ENCODE data around the gene AKR1E2.

Gene AKR1E2

GRCh38 chr10:4803822-4804221, 22.2 kb upstream of the AKR1E2 start:
- Histone ChIP-seq H3K27me3 (ENCODE audit: insufficient read depth, low read length, poor library complexity, severe bottlenecking) (peaks cover 6% of the 10 kb centered on the region), H3K9me2 (replicated peaks; ENCODE audit: low read depth, low read length) (no peaks in the 10 kb centered on the region)

GRCh38 chr10:4804465-4804864, 21.5 kb upstream of the AKR1E2 start:
- Histone ChIP-seq H2AFZ (ENCODE audit: low read length) (no peak overlapping the region), H3K9ac (ENCODE audit: low read depth, low read length, poor library complexity, severe bottlenecking) (no peak overlapping the region)
- TF ChIP-seq CTCF (conservative IDR thresholded peaks at IDR 0.05; ENCODE audit: low read length), result no peak
- no peak for TF ChIP-seq EZH2phosphoT487 (IDR thresholded peaks at IDR 0.05; ENCODE audit: borderline replicate concordance)

More at GRCh38 chr10:4803822-4804221, 22.2 kb upstream of the AKR1E2 start:
- Histone ChIP-seq H2AFZ (ENCODE audit: low read length) (no peak overlapping the region), H3K79me2 (ENCODE audit: insufficient read depth, low read length) (no peaks in the 10 kb centered on the region), H3K4me3 (ENCODE audit: low read length, poor library complexity, severe bottlenecking) (no peak overlapping the region), H3K9ac (ENCODE audit: low read depth, low read length, poor library complexity, severe bottlenecking) (no peak overlapping the region), H3K4me2 (ENCODE audit: low read depth, low read length, poor library complexity, severe bottlenecking) (no peak overlapping the region), H3F3A (ENCODE audit: low read depth) (no peaks in the 10 kb centered on the region), H3K9me3 (ENCODE audit: insufficient read depth, low read depth, low read length) (no peaks in the 10 kb centered on the region), H4K20me1 (ENCODE audit: insufficient read depth, low read length, poor library complexity, severe bottlenecking) (no peaks in the 10 kb centered on the region), H3K36me3 (ENCODE audit: insufficient read depth, low read length) (no peaks in the 10 kb centered on the region), H3K4me1 (ENCODE audit: insufficient read depth, low read length, poor library complexity, severe bottlenecking) (no peaks in the 10 kb centered on the region)
- no peak for TF ChIP-seq EZH2phosphoT487 (IDR thresholded peaks at IDR 0.05; ENCODE audit: borderline replicate concordance)
- no peak for TF ChIP-seq CTCF (conservative IDR thresholded peaks at IDR 0.05; ENCODE audit: low read length)

GRCh38 chr10:4806534-4806933, 19.5 kb upstream of the AKR1E2 start:
- H3F3A ChIP-seq (ENCODE audit: low read depth), result no peaks in the 10 kb centered on the region
- H3K4me3 ChIP-seq (ENCODE audit: low read length, poor library complexity, severe bottlenecking), result no peak overlapping the region
- no peaks in the 10 kb centered on the region for H3K4me1 ChIP-seq (ENCODE audit: insufficient read depth, low read length, poor library complexity, severe bottlenecking)
- H4K20me1 ChIP-seq (ENCODE audit: insufficient read depth, low read length, poor library complexity, severe bottlenecking), result no peaks in the 10 kb centered on the region
- H3K27me3 ChIP-seq (ENCODE audit: insufficient read depth, low read length, poor library complexity, severe bottlenecking), result peaks cover 6% of the 10 kb centered on the region
- H3K9me3 ChIP-seq (ENCODE audit: insufficient read depth, low read depth, low read length), result no peaks in the 10 kb centered on the region
- no peak for TF ChIP-seq EZH2phosphoT487 (IDR thresholded peaks at IDR 0.05; ENCODE audit: borderline replicate concordance)
- no peaks in the 10 kb centered on the region for H3K79me2 ChIP-seq (ENCODE audit: insufficient read depth, low read length)
- no peaks in the 10 kb centered on the region for H3K36me3 ChIP-seq (ENCODE audit: insufficient read depth, low read length)
- H3K9ac ChIP-seq (ENCODE audit: low read depth, low read length, poor library complexity, severe bottlenecking), result no peak overlapping the region
- no peak overlapping the region for H2AFZ ChIP-seq (ENCODE audit: low read length)
- H3K4me2 ChIP-seq (ENCODE audit: low read depth, low read length, poor library complexity, severe bottlenecking), result no peak overlapping the region
- H3K9me2 ChIP-seq (replicated peaks; ENCODE audit: low read depth, low read length), result no peaks in the 10 kb centered on the region

More at GRCh38 chr10:4804465-4804864, 21.5 kb upstream of the AKR1E2 start:
- H3K79me2 ChIP-seq (ENCODE audit: insufficient read depth, low read length), result no peaks in the 10 kb centered on the region
- H3K36me3 ChIP-seq (ENCODE audit: insufficient read depth, low read length), result no peaks in the 10 kb centered on the region
- no peak overlapping the region for H3K4me2 ChIP-seq (ENCODE audit: low read depth, low read length, poor library complexity, severe bottlenecking)
- H3K4me3 ChIP-seq (ENCODE audit: low read length, poor library complexity, severe bottlenecking), result no peak overlapping the region
- peaks cover 6% of the 10 kb centered on the region for H3K27me3 ChIP-seq (ENCODE audit: insufficient read depth, low read length, poor library complexity, severe bottlenecking)
- no peaks in the 10 kb centered on the region for H3K4me1 ChIP-seq (ENCODE audit: insufficient read depth, low read length, poor library complexity, severe bottlenecking)
- no peaks in the 10 kb centered on the region for H3K9me3 ChIP-seq (ENCODE audit: insufficient read depth, low read depth, low read length)
- no peaks in the 10 kb centered on the region for H4K20me1 ChIP-seq (ENCODE audit: insufficient read depth, low read length, poor library complexity, severe bottlenecking)
- H3K9me2 ChIP-seq (replicated peaks; ENCODE audit: low read depth, low read length), result no peaks in the 10 kb centered on the region
- H3F3A ChIP-seq (ENCODE audit: low read depth), result no peaks in the 10 kb centered on the region

GRCh38 chr10:4807761-4808507, 18.1 kb upstream of the AKR1E2 start:
- H3K4me3 ChIP-seq (ENCODE audit: low read length, poor library complexity, severe bottlenecking), result no peak overlapping the region
- H4K20me1 ChIP-seq (ENCODE audit: insufficient read depth, low read length, poor library complexity, severe bottlenecking), result no peaks in the 10 kb centered on the region
- H3F3A ChIP-seq (ENCODE audit: low read depth), result no peaks in the 10 kb centered on the region
- H3K27me3 ChIP-seq (ENCODE audit: insufficient read depth, low read length, poor library complexity, severe bottlenecking), result peaks cover 6% of the 10 kb centered on the region
- no peak overlapping the region for H2AFZ ChIP-seq (ENCODE audit: low read length)
- H3K4me2 ChIP-seq (ENCODE audit: low read depth, low read length, poor library complexity, severe bottlenecking), result no peak overlapping the region
- H3K36me3 ChIP-seq (ENCODE audit: insufficient read depth, low read length), result no peaks in the 10 kb centered on the region
- H3K4me1 ChIP-seq (ENCODE audit: insufficient read depth, low read length, poor library complexity, severe bottlenecking), result no peaks in the 10 kb centered on the region
- H3K79me2 ChIP-seq (ENCODE audit: insufficient read depth, low read length), result no peaks in the 10 kb centered on the region
- H3K9me2 ChIP-seq (replicated peaks; ENCODE audit: low read depth, low read length), result no peaks in the 10 kb centered on the region
- TF ChIP-seq CTCF (conservative IDR thresholded peaks at IDR 0.05; ENCODE audit: low read length) (no peak), EZH2phosphoT487 (IDR thresholded peaks at IDR 0.05; ENCODE audit: borderline replicate concordance) (no peak)
- no peaks in the 10 kb centered on the region for H3K9me3 ChIP-seq (ENCODE audit: insufficient read depth, low read depth, low read length)
- H3K9ac ChIP-seq (ENCODE audit: low read depth, low read length, poor library complexity, severe bottlenecking), result no peak overlapping the region
